ENCODE data around the gene NR2E3. TPM values are rescaled to one million over a fixed set of nuclear protein-coding genes. Genes with fewer than 3 reads are reported as not detected.

The NR2E3 gene
- total and polyA plus RNA-seq, 5 donors from 2014 or later = 0.10 to 0.32 TPM; not detected in 3

DNA sequence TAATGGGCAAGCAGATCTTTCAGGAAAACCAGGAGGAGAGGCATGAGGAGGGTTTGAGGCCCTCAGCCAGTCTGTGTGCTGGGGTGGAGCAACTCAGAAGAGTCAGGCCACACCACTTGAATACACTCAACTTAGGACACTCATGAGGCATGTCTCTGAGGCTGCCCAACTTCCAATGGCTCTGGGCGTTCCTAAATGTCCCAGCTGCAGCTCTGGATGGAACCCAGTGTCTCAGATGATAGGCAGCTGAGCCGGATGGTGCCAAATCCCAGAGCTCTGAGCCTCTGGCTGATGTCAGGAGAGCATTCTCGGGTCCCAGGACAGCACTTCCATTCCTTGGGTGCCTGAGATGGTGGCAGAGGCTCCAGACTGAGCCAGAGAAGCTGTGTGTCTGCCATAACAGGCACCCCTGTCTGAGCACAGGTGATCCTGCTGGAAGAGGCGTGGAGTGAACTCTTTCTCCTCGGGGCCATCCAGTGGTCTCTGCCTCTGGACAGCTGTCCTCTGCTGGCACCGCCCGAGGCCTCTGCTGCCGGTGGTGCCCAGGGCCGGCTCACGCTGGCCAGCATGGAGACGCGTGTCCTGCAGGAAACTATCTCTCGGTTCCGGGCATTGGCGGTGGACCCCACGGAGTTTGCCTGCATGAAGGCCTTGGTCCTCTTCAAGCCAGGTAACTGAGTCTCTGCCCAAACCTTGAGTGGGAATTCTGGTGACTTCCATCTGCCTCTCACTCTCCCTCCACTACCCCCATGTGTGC, 2.8 kb downstream of the NR2E3 start:
- no peak overlapping the region for H3K27ac ChIP-seq (ENCODE audit: insufficient read depth, low read length, poor library complexity, severe bottlenecking)
- no peak for DNase-seq
- ATAC-seq (ENCODE audit: low read depth in 2 of 2) = no peak
- Mint-ChIP-seq H3K27ac (no peak overlapping the region), H3K9me3 (peaks cover 0 to 4% (median 2%) of the 10 kb centered on the region in 7 donors), H3K27me3 (no peaks in the 10 kb centered on the region), H3K4me3 (no peak overlapping the region), H3K36me3 (no peaks in the 10 kb centered on the region), H3K4me1 (no peaks in the 10 kb centered on the region)
- H3K9me3 ChIP-seq (ENCODE audit: control insufficient read depth in 2 of 2, low read length in 2 of 2) = no peaks in the 10 kb centered on the region
- no peak overlapping the region for H3K4me3 ChIP-seq (ENCODE audit: low read depth, low read length)
- no peaks in the 10 kb centered on the region for H3K27me3 ChIP-seq (ENCODE audit: control insufficient read depth, insufficient read depth, low read length)
- H3K4me1 ChIP-seq (ENCODE audit: control insufficient read depth, insufficient read depth, low read length, poor library complexity, severe bottlenecking) = no peaks in the 10 kb centered on the region
- H3K36me3 ChIP-seq (ENCODE audit: control insufficient read depth, insufficient read depth, low read length) = no peaks in the 10 kb centered on the region

DNA sequence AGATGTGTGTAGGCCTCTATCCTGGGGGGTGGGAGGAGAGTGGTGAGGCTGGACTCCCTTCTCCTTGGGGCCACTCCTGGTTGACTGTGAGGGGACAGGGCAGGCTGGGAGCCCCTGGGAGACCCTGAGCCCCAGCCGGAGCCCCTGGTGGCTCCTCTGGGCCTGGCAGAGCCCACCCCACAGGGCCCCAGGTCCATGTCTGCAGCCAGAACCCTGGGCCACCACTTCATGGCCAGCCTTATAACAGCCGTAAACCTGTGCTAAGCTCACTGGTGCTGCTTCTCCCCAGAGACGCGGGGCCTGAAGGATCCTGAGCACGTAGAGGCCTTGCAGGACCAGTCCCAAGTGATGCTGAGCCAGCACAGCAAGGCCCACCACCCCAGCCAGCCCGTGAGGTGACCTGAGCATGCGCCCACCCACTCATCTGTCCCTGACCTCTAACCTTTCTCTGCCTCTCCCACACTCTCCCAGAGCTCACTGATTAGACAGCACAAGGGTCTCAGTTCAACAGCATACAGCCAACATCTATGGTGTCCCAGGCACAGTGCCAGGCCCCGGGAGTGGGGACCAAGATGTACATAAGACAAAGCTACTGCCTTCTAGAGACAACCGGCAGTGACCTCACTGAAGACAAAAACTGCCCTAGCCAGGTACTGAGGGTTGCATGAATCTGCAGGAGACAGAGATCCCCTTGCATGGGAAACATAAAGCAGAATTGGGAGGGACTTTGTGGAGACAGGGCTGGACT, 3.5 kb downstream of the NR2E3 start:
- Mint-ChIP-seq H3K27me3 (no peaks in the 10 kb centered on the region), H3K4me3 (no peak overlapping the region), H3K9me3 (peaks cover 0 to 8% (median 7%) of the 10 kb centered on the region in 7 donors), H3K36me3 (no peaks in the 10 kb centered on the region), H3K27ac (no peak overlapping the region), H3K4me1 (no peaks in the 10 kb centered on the region)
- H3K4me1 ChIP-seq (ENCODE audit: control insufficient read depth, insufficient read depth, low read length, poor library complexity, severe bottlenecking) = no peaks in the 10 kb centered on the region
- no peak overlapping the region for H3K27ac ChIP-seq (ENCODE audit: insufficient read depth, low read length, poor library complexity, severe bottlenecking)
- DNase-seq = no peak
- H3K27me3 ChIP-seq (ENCODE audit: control insufficient read depth, insufficient read depth, low read length) = no peaks in the 10 kb centered on the region
- no peak overlapping the region for H3K4me3 ChIP-seq (ENCODE audit: low read depth, low read length)
- no peaks in the 10 kb centered on the region for H3K9me3 ChIP-seq (ENCODE audit: control insufficient read depth in 2 of 2, low read length in 2 of 2)
- no peaks in the 10 kb centered on the region for H3K36me3 ChIP-seq (ENCODE audit: control insufficient read depth, insufficient read depth, low read length)
- ATAC-seq (ENCODE audit: low read depth in 2 of 2) = no peak

DNA sequence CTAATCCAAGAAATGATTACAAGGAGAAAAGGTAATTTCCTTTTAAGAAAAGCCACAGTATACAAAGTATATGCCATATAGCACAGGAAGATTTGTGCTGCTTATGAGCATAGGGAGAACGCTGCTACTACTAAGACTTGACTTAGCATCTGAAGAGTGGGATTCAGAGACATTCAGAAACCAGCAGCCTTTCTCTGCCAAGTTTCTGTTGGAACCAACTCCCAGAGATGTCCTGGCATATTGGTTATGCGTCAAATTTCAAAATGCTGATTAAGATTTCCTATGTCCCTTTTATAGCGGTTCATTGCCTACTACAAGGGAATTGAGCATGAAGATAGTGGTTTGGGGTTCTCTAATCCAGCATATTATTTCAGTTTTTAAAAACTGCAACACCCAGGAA, 4.9 kb downstream of the NR2E3 start:
- H3K4me1 ChIP-seq (ENCODE audit: control insufficient read depth, insufficient read depth, low read length, poor library complexity, severe bottlenecking) = no peaks in the 10 kb centered on the region
- no peaks in the 10 kb centered on the region for H3K27me3 ChIP-seq (ENCODE audit: control insufficient read depth, insufficient read depth, low read length)
- no peaks in the 10 kb centered on the region for H3K36me3 ChIP-seq (ENCODE audit: control insufficient read depth, insufficient read depth, low read length)
- ATAC-seq (ENCODE audit: low read depth in 2 of 2) (no peak), DNase-seq (no peak)
- H3K36me3 Mint-ChIP-seq = no peaks in the 10 kb centered on the region
- H3K27ac Mint-ChIP-seq = no peak overlapping the region
- H3K27ac ChIP-seq (ENCODE audit: insufficient read depth, low read length, poor library complexity, severe bottlenecking) = no peak overlapping the region
- H3K4me1 Mint-ChIP-seq = no peaks in the 10 kb centered on the region
- no peak overlapping the region for H3K4me3 ChIP-seq (ENCODE audit: low read depth, low read length)
- H3K4me3 Mint-ChIP-seq = no peak overlapping the region
- H3K9me3 ChIP-seq (ENCODE audit: control insufficient read depth in 2 of 2, low read length in 2 of 2) = peaks cover 2 to 9% of the 10 kb centered on the region in 2 experiments
- no peaks in the 10 kb centered on the region for H3K27me3 Mint-ChIP-seq
- H3K9me3 Mint-ChIP-seq = peaks cover 0 to 15% (median 7%) of the 10 kb centered on the region in 7 donors

DNA sequence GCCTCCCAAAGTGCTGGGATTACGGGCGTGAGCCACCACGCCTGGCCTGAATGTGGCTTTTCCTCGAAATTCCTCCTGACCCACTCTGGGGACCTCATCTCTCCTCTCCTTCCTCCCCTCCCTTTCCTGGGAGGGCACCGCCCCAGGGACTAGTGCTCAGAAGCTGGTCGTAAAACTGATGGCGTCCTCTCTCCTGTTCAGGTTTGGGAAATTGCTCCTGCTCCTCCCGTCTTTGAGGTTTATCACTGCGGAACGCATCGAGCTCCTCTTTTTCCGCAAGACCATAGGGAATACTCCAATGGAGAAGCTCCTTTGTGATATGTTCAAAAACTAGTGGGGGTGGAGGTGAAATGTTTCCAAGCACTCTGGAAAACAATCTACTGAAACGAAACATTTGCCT, 7.0 kb downstream of the NR2E3 start:
- no peak overlapping the region for H3K4me3 Mint-ChIP-seq
- H3K9me3 Mint-ChIP-seq = peaks cover 0 to 25% (median 9%) of the 10 kb centered on the region in 7 donors
- no peaks in the 10 kb centered on the region for H3K36me3 Mint-ChIP-seq
- ATAC-seq (ENCODE audit: low read depth in 2 of 2) (no peak), DNase-seq (no peak)
- Histone ChIP-seq H3K4me1 (ENCODE audit: control insufficient read depth, insufficient read depth, low read length, poor library complexity, severe bottlenecking) (no peaks in the 10 kb centered on the region), H3K27me3 (ENCODE audit: control insufficient read depth, insufficient read depth, low read length) (no peaks in the 10 kb centered on the region), H3K9me3 (ENCODE audit: control insufficient read depth in 2 of 2, low read length in 2 of 2) (peaks cover 17 to 21% of the 10 kb centered on the region in 2 experiments), H3K27ac (ENCODE audit: insufficient read depth, low read length, poor library complexity, severe bottlenecking) (no peak overlapping the region), H3K36me3 (ENCODE audit: control insufficient read depth, insufficient read depth, low read length) (no peaks in the 10 kb centered on the region), H3K4me3 (ENCODE audit: low read depth, low read length) (no peak overlapping the region)
- H3K4me1 Mint-ChIP-seq = no peaks in the 10 kb centered on the region
- no peaks in the 10 kb centered on the region for H3K27me3 Mint-ChIP-seq
- H3K27ac Mint-ChIP-seq = no peak overlapping the region

DNA sequence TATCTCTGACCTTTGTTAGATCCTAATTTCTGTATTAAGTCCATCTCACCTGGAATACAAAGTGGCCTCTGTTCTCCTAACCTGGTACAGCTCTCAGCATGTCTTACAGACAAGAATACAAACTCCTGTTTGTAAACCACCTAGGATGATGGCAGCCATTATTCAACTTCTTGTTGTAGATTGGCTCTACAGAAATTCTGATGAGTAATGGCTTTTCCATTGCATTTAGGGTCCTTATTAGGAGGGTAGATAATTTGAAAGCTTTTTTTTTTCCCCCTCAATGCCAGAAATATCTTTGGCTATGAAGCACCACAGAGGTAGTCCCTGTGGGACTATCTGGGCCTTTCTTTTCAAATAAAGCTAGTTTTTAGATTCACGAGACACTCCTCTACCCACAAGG, 9.8 kb downstream of the NR2E3 start:
- H3K4me1 Mint-ChIP-seq = no peaks in the 10 kb centered on the region
- DNase-seq (no peak), ATAC-seq (ENCODE audit: low read depth in 2 of 2) (no peak)
- H3K9me3 Mint-ChIP-seq = peaks cover 5 to 37% (median 18%) of the 10 kb centered on the region in 7 donors
- H3K4me3 ChIP-seq (ENCODE audit: low read depth, low read length) = no peak overlapping the region
- no peak overlapping the region for H3K27ac ChIP-seq (ENCODE audit: insufficient read depth, low read length, poor library complexity, severe bottlenecking)
- H3K9me3 ChIP-seq (ENCODE audit: control insufficient read depth in 2 of 2, low read length in 2 of 2) = peaks cover 21 to 30% of the 10 kb centered on the region in 2 experiments
- peaks cover 14% of the 10 kb centered on the region for H3K36me3 ChIP-seq (ENCODE audit: control insufficient read depth, insufficient read depth, low read length)
- H3K4me3 Mint-ChIP-seq = no peak overlapping the region
- no peaks in the 10 kb centered on the region for H3K27me3 ChIP-seq (ENCODE audit: control insufficient read depth, insufficient read depth, low read length)
- H3K27me3 Mint-ChIP-seq = no peaks in the 10 kb centered on the region
- H3K27ac Mint-ChIP-seq = no peak overlapping the region
- peaks cover 25% of the 10 kb centered on the region for H3K36me3 Mint-ChIP-seq
- no peaks in the 10 kb centered on the region for H3K4me1 ChIP-seq (ENCODE audit: control insufficient read depth, insufficient read depth, low read length, poor library complexity, severe bottlenecking)

DNA sequence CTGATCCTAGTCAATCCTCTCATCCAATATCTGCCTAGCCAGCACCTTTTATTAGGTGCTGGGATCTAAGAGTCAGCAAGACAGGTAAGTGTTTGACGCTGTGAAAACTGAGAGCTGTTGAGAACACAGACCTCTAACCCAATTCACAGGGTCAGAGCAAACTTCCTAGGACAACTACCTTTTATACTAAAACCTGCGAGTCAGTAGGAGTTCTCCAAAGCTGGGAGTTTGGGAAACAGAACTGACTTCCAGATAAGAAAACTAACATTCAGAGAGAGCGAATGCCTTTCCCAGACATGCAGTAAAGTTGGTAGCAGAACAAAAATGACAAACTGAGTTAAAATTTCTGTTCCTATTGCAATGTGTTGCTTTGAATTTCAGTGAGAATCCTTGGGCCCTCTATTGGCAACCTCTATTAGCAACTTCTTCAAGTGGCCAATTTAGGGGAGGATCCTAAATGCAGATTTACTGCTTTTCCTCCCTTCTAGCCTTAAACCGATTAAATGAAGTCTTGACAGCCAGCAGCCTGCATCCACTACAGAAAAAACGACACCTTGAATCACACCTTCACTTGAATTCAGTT, 11.3 kb downstream of the NR2E3 start:
- H3K4me3 Mint-ChIP-seq = no peak overlapping the region
- Histone ChIP-seq H3K4me3 (ENCODE audit: low read depth, low read length) (no peak overlapping the region), H3K27ac (ENCODE audit: insufficient read depth, low read length, poor library complexity, severe bottlenecking) (no peak overlapping the region), H3K4me1 (ENCODE audit: control insufficient read depth, insufficient read depth, low read length, poor library complexity, severe bottlenecking) (no peaks in the 10 kb centered on the region), H3K9me3 (ENCODE audit: control insufficient read depth in 2 of 2, low read length in 2 of 2) (peaks cover 21 to 30% of the 10 kb centered on the region in 2 experiments), H3K36me3 (ENCODE audit: control insufficient read depth, insufficient read depth, low read length) (peaks cover 19% of the 10 kb centered on the region), H3K27me3 (ENCODE audit: control insufficient read depth, insufficient read depth, low read length) (no peaks in the 10 kb centered on the region)
- no peak for ATAC-seq (ENCODE audit: low read depth in 2 of 2)
- H3K9me3 Mint-ChIP-seq = peaks cover 6 to 37% (median 18%) of the 10 kb centered on the region in 7 donors
- no peaks in the 10 kb centered on the region for H3K4me1 Mint-ChIP-seq
- H3K36me3 Mint-ChIP-seq = peaks cover 40% of the 10 kb centered on the region
- no peak for DNase-seq
- no peak overlapping the region for H3K27ac Mint-ChIP-seq
- no peaks in the 10 kb centered on the region for H3K27me3 Mint-ChIP-seq

DNA sequence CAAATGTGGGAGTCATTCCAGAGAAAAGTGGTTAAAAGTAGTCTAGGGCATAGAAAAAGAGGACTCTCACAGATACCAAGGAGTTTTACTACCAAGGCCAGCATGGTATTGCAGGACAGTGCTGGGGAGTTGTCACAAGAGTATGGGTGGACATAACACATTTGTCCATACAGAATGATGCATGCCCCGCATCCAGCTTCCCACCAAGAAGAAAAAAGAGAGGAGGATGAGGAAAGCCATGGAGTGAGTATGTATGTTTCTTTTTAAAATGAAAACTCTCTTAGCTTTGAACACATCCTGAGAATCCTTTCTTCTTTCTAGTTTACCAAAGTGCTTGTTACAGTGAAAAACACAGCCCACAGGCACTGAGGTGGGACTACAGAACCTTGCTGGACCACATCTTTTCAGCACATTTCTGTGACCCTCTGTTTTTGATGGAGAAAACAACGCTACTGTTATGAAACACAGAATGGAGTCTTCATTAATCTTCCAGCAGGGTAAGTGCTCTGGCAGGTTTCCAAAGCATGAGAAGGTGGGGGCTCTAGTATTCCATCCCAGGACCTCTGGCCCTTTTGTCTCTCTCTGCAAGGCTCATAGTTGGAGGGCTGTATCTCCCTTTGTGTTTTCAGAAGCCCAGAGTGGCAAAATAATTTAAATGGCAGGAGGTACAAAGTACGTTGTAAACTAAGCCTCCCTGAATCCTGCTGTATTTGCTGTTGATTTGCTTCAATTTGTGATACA, 12.7 kb downstream of the NR2E3 start:
- Histone ChIP-seq H3K27me3 (ENCODE audit: control insufficient read depth, insufficient read depth, low read length) (no peaks in the 10 kb centered on the region), H3K9me3 (ENCODE audit: control insufficient read depth in 2 of 2, low read length in 2 of 2) (peaks cover 21 to 30% of the 10 kb centered on the region in 2 experiments), H3K27ac (ENCODE audit: insufficient read depth, low read length, poor library complexity, severe bottlenecking) (no peak overlapping the region), H3K36me3 (ENCODE audit: control insufficient read depth, insufficient read depth, low read length) (peaks cover 33% of the 10 kb centered on the region), H3K4me3 (ENCODE audit: low read depth, low read length) (no peak overlapping the region), H3K4me1 (ENCODE audit: control insufficient read depth, insufficient read depth, low read length, poor library complexity, severe bottlenecking) (no peaks in the 10 kb centered on the region)
- Mint-ChIP-seq H3K27ac (no peak overlapping the region), H3K36me3 (peaks cover 54% of the 10 kb centered on the region), H3K4me1 (no peaks in the 10 kb centered on the region), H3K4me3 (no peak overlapping the region), H3K9me3 (peaks cover 6 to 38% (median 15%) of the 10 kb centered on the region in 7 donors), H3K27me3 (no peaks in the 10 kb centered on the region)
- DNase-seq (no peak), ATAC-seq (ENCODE audit: low read depth in 2 of 2) (no peak)

Measured in CD4-positive, CD25-positive, alpha-beta regulatory T cell (primary cell).